Esophagus muscularis mucosa (tissue), 4 donors: Measurements from ENCODE around the gene BDNF.

Experiments used
- CTCF ChIP-seq, 3 experiments: fragments of 200-600 bp in 2 of 3; fragments of 450-650 bp in 1 of 3; sonication (generic) in 2 of 3; IDR thresholded peaks; one replicate each; pipeline ENCODE4 v1.5.1; 2017 to 2019; ENCODE audit warnings: antibody characterized with exemption in 3 of 3, mild to moderate bottlenecking in 2 of 3, moderate library complexity in 1 of 3
- EP300 ChIP-seq: sonication (generic); formaldehyde crosslinking; IDR thresholded peaks from one replicate; pipeline ENCODE4 v1.6.1; 2017; ENCODE audit warnings: antibody characterized with exemption
- POLR2A ChIP-seq: fragments of 450-650 bp; IDR thresholded peaks from one replicate; pipeline ENCODE4 v1.6.1; 2017; ENCODE audit warnings: antibody characterized with exemption, moderate library complexity, mild to moderate bottlenecking, low read depth
- POLR2AphosphoS5 ChIP-seq, 2 donors: sonication (generic); formaldehyde crosslinking; IDR thresholded peaks; one replicate each; pipeline ENCODE4 v1.6.1; 2017; ENCODE audit warnings: antibody characterized with exemption in 2 of 2

- TF ChIP-seq CTCF (IDR thresholded peaks at IDR 0.05): no peak
- TF ChIP-seq POLR2A: no peak
- no peak for TF ChIP-seq POLR2AphosphoS5 (IDR thresholded peaks at IDR 0.05)
- no peak for TF ChIP-seq EP300
Measured at GRCh38 chr11:27612932-27613880, 87.0 kb downstream of the BDNF start.
